K562 (cell line): ENCODE data around the gene JPT1. TPM values are rescaled to one million over a fixed set of nuclear protein-coding genes. Genes with fewer than 3 reads are reported as not detected.

Experiments
- CREB3L1 ChIP-seq: fragments of 450-650 bp; IDR thresholded peaks from 2 replicates; pipeline ENCODE4 v1.6.1; 2014; ENCODE audit warnings: low read depth, mild to moderate bottlenecking, moderate library complexity, borderline replicate concordance
- E2F6 ChIP-seq, 2 experiments: IDR thresholded peaks; 2 replicates each; pipeline ENCODE4 v1.6.1; 2011; ENCODE audit warnings: borderline replicate concordance in 1 of 2, control low read depth in 1 of 2, low read depth in 1 of 2, low read length in 1 of 2, mild to moderate bottlenecking in 1 of 2, mixed read lengths in 1 of 2, moderate library complexity in 1 of 2; ENCODE audit not compliant: insufficient read depth in 1 of 2, insufficient read length in 1 of 2, poor library complexity in 1 of 2, severe bottlenecking in 1 of 2; ENCODE audit errors: extremely low read depth in 1 of 2
- HEY1 ChIP-seq: fragments of 250-450 bp; sonication (Bioruptor Pico); IDR thresholded peaks from 2 replicates; pipeline ENCODE4 v1.5.0; 2020; ENCODE audit warnings: mild to moderate bottlenecking, moderate library complexity, borderline replicate concordance
- HMGXB4 ChIP-seq: sonication (generic); formaldehyde crosslinking; IDR thresholded peaks from 2 replicates; pipeline ENCODE4 v1.8.1; 2023; ENCODE audit warnings: mild to moderate bottlenecking, missing genetic modification reagents
- ID3 ChIP-seq, 2 experiments: fragments of 250-450 bp in 1 of 2; fragments of 450-650 bp in 1 of 2; sonication (Bioruptor Pico) in 1 of 2; IDR thresholded peaks; 2 replicates each; pipeline versions ENCODE4 v1.6.1 to v1.8.0; 2016 to 2021; ENCODE audit warnings: mild to moderate bottlenecking in 2 of 2, moderate library complexity in 2 of 2, missing compliant biosample characterization in 1 of 2, missing genetic modification characterization in 1 of 2
- KAT7 ChIP-seq: sonication (generic); formaldehyde crosslinking; IDR thresholded peaks from 2 replicates; pipeline ENCODE4 v1.8.0; 2022; ENCODE audit warnings: missing genetic modification reagents, mild to moderate bottlenecking, borderline replicate concordance
- MEF2A ChIP-seq: IDR thresholded peaks from 2 replicates; pipeline ENCODE4 v1.6.1; 2011; ENCODE audit warnings: low read depth, mild to moderate bottlenecking, low read length, moderate library complexity; ENCODE audit not compliant: control insufficient read depth
- MNT ChIP-seq, 2 experiments: fragments of 450-650 bp; conservative IDR thresholded peaks; 2 replicates each; pipeline ENCODE4 v1.6.1; 2017; ENCODE audit warnings: mild to moderate bottlenecking in 2 of 2, moderate library complexity in 2 of 2
- MXD1 ChIP-seq: fragments of 250-450 bp; sonication (Bioruptor Pico); IDR thresholded peaks from 2 replicates; pipeline ENCODE4 v1.8.0; 2021; ENCODE audit warnings: borderline replicate concordance, mild to moderate bottlenecking, moderate library complexity; ENCODE audit not compliant: poor library complexity, severe bottlenecking
- MXI1 ChIP-seq: IDR thresholded peaks from 2 replicates; pipeline ENCODE4 v1.6.1; 2011; ENCODE audit warnings: low read depth, mild to moderate bottlenecking, improper control_type of control experiment, low read length
- NEUROD1 ChIP-seq: fragments of 150-350 bp; IDR thresholded peaks from 2 replicates; pipeline ENCODE4 v1.6.1; 2014; ENCODE audit warnings: borderline replicate concordance, low read length, low read depth; ENCODE audit not compliant: partially characterized antibody
- NRF1 ChIP-seq, 2 experiments: fragments of 450-650 bp; IDR thresholded peaks in 1 of 2; conservative IDR thresholded peaks in 1 of 2; 2 replicates each; pipeline ENCODE4 v1.6.1; 2014; ENCODE audit warnings: mild to moderate bottlenecking in 2 of 2
- POLR2G ChIP-seq: fragments of 200-400 bp; formaldehyde crosslinking; IDR thresholded peaks from 2 replicates; pipeline ENCODE4 v1.6.1; 2017; ENCODE audit warnings: low read depth, mild to moderate bottlenecking, antibody characterized with exemption, low read length, moderate library complexity
- PPARD ChIP-seq: fragments of 250-450 bp; sonication (Bioruptor Pico); IDR thresholded peaks from 2 replicates; pipeline ENCODE4 v1.8.0; 2022; ENCODE audit warnings: inconsistent platforms, mild to moderate bottlenecking, moderate library complexity
- SP2 ChIP-seq: IDR thresholded peaks from 2 replicates; pipeline ENCODE4 v1.6.1; 2011; ENCODE audit warnings: mild to moderate bottlenecking, low read depth, low read length, moderate library complexity; ENCODE audit not compliant: poor library complexity, severe bottlenecking; ENCODE audit errors: extremely low read depth
- TBL1XR1 ChIP-seq, 2 experiments: IDR thresholded peaks; 2 replicates each; pipeline ENCODE4 v1.6.1; 2012; ENCODE audit warnings: improper control_type of control experiment in 2 of 2, low read length in 2 of 2, mild to moderate bottlenecking in 1 of 2
- ZNF3 ChIP-seq: fragments of 250-450 bp; sonication (Bioruptor Pico); IDR thresholded peaks from 2 replicates; pipeline ENCODE4 v1.5.0; 2021; ENCODE audit warnings: mild to moderate bottlenecking, moderate library complexity
- ZNF561 ChIP-seq: fragments of 450-650 bp; formaldehyde crosslinking; conservative IDR thresholded peaks from 2 replicates; pipeline ENCODE4 v1.4.0; 2020; ENCODE audit warnings: mild to moderate bottlenecking, moderate library complexity
- polyA plus RNA-seq, 8 experiments: library from polyadenylated mRNA; depleted of rRNA in 4 of 8; stranded (reverse) in 5 of 8; unstranded in 3 of 8; fragments of >200 nt; fragmentation: Nextera tagmentation in 2 of 8; fragmentation: Illumina TruSeq in 1 of 8; extraction: Ambion mirVana in 2 of 8; extraction: Trizol in 1 of 8; gene quantifications; 2 replicates each; pipeline versions ENCODE4 v1.2.1 to v1.2.3, GENCODE V29; 2011 to 2014; ENCODE audit warnings: inconsistent platforms in 1 of 8, missing spikeins in 1 of 8
- total RNA-seq, 7 experiments: library from RNA; depleted of rRNA in 6 of 7; stranded (reverse); fragments of >200 nt in 6 of 7; fragmentation: Illumina TruSeq in 2 of 7; extraction: Trizol in 2 of 7; gene quantifications; 2 replicates each; pipeline versions ENCODE4 v1.2.1 to v1.2.3, GENCODE V29; 2011 to 2021; ENCODE audit warnings: low replicate concordance in 1 of 7

The JPT1 gene
- total and polyA plus RNA-seq, 9 of the 15 experiments (the other 6 are each of a cell fraction or from before 2014, with no cell fraction given), result 56.7 to 292 (median 144) TPM

GRCh38 chr17:75130059-75130631 lies 24.2 kb downstream of the JPT1 start (continued):
- TF ChIP-seq MXD1, result no peak
- TF ChIP-seq MXI1, result no peak
- no peak for TF ChIP-seq MNT (conservative IDR thresholded peaks at IDR 0.05)
- no peak for TF ChIP-seq PPARD (CRISPR knock-in tag)
- no peak for TF ChIP-seq KAT7 (CRISPR knock-in tag)
- TF ChIP-seq HMGXB4 (CRISPR knock-in tag), result no peak
- TF ChIP-seq SP2, result no peak
- no peak for TF ChIP-seq ZNF3 (CRISPR knock-in tag)
- TF ChIP-seq E2F6 (IDR thresholded peaks at IDR 0.05; ENCODE audit: borderline replicate concordance in 1 of 2, extremely low read depth in 1 of 2, insufficient read depth in 1 of 2, insufficient read length in 1 of 2, low read depth in 1 of 2, low read length in 1 of 2, poor library complexity in 1 of 2, severe bottlenecking in 1 of 2), result no peak
- TF ChIP-seq POLR2G, result peak; percentile 70; the same call in 1 of the 2 replicates
- TF ChIP-seq NRF1 (conservative IDR thresholded peaks at IDR 0.05 in 1 of 2, IDR thresholded peaks at IDR 0.05 in 1 of 2), result peak; percentile 41 to 59
- no peak for TF ChIP-seq ZNF561 (CRISPR knock-in tag)
- TF ChIP-seq CREB3L1, result no peak
- TF ChIP-seq NEUROD1, result no peak
- TF ChIP-seq ID3 (CRISPR knock-in tag; IDR thresholded peaks at IDR 0.05), result no peak
- TF ChIP-seq ID3 (tag; IDR thresholded peaks at IDR 0.05), result 0 out of 2 replicates have a peak, but pooled peaks have one; percentile 18
- TF ChIP-seq TBL1XR1 (IDR thresholded peaks at IDR 0.05; ENCODE audit: low read length in 2 of 2), result no peak
- TF ChIP-seq MEF2A, result no peak
- TF ChIP-seq HEY1 (CRISPR knock-in tag), result no peak
